Kidney capillary endothelial cell (primary cell): ENCODE results near the gene JAK3.
A peak's percentile ranks its signal among the peaks of the same experiment; 100 is the strongest.

Source experiments
- DNase-seq: peaks from one replicate; pipeline ENCODE4 v3.0.0-alpha.2; 2018; ENCODE audit warnings: low spot score

The JAK3 gene

DNA sequence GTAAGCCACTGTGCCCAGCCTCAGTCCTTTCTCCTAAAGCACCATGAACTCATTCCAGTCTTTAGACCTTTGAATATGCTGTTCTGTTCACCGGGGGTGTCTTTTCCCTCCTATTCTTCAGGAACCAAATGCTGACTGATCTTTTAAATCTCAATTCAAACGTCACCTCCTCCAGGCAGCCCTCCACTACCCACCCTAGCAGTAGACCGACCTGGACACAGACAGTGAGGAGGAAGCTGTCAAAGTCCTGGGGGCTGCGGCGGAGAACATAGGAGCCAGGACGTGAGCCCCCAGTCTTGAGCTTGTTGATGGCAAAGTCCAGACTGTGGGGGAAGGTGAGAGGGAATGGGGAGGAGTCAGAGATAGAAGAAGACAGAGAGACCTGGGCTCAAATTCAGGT is 7.8 kb downstream of the JAK3 start:
- no peak for DNase-seq

DNA sequence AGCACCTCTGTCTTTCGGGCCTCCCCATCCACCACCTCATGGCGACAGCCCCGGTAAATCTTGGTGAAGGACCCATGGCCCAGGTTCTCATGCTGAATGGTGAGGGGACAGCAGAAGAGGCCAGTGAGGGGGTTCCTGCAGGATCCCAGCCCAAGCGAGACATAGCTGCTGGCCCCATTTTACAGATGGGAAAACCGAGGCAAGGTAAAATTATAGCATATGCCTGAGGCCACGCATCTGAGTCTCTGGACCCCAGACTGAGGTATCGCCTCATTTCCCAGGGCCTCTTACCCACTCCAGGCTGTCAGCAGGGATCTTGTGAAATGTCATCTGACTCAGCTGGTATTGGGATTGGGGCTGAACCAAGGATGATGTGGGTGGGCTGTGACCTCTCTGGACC is 9.8 kb downstream of the JAK3 start:
- DNase-seq = no peak

- no peak for DNase-seq
These were observed 11.3 kb downstream of the JAK3 start for GRCh38 chr19:17836530-17836929.

DNA sequence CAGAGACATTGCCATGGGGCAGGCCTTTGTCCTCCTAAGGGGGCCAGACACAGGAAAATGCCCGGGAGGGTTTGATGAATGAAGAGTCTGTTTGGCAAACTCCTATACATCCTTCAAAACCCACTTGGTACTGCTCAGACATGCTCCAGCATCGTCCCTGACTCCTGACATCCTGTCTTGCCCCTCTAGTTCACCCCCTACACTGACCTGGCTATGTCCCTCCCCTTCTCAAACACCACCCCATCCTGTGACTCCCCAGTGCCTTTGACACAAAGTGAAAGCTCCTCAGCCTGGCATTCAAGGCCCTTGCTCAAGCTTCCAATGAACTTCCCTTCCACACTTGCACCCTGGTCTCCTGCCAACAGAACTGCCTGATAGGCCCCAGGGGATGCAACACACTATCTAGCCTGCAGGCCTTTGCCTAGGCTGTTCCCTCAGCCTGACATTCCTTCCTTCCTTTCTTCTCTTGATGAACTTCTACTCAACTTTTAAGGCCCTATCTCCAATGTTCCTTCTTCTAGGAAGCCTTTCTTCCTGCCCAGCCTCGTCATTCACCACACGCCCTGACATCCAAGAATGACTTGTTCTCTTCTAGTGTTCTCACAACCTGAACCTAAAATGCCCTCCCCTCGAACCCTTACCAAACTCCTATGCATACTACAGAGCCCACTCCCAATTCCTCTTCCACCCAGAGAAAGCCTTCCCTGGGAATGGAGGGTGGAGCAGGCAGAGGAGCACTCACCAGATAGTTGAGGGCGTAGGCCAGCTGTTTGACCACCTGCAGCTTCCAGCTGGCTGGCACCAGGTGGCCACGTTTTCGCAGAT is 12.4 kb downstream of the JAK3 start:
- DNase-seq = no peak

GRCh38 chr19:17834350-17835181 is 13.2 kb downstream of the JAK3 start:
- DNase-seq = no peak

DNA sequence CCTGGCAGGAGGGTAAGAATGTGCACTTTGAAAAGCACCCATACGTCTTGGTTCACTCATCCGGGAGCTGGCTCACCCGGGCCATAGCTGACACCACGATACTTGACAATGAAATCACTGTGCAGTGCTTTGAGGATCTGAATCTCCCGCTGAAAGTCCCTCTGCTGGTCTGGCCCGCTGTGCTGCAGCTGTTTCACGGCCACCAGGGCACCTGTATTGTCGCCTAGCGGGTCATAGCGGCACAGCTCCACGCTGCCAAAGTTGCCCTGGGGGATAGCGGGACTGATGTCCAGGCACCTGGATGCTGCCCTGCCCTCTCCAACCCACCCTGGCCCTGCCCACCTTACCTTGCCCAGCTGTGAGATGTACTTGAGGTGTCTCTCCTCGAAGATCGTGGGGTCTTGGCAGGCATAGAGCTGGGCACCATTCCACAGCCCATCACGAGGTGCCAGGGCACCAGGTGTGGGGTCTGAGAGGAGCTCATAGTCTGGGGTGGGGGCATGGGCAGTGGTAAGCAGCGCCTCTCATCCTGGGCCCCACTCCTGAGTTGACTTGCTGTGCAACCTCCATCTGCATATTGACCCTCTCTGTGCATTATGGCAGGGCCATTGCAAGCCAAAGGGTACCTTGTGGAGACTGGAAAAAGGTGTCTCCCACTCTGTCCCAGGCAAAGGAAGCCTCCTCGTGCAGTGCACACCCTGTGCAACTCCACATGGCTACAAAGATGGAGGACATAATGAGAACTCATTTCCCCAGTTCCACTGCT is 15.2 kb downstream of the JAK3 start:
- no peak for DNase-seq

GRCh38 chr19:17831419-17831888 is 16.3 kb downstream of the JAK3 start:
- DNase-seq = no peak

GRCh38 chr19:17830567-17831418 is 17.0 kb downstream of the JAK3 start:
- DNase-seq = peak; percentile 43

DNA sequence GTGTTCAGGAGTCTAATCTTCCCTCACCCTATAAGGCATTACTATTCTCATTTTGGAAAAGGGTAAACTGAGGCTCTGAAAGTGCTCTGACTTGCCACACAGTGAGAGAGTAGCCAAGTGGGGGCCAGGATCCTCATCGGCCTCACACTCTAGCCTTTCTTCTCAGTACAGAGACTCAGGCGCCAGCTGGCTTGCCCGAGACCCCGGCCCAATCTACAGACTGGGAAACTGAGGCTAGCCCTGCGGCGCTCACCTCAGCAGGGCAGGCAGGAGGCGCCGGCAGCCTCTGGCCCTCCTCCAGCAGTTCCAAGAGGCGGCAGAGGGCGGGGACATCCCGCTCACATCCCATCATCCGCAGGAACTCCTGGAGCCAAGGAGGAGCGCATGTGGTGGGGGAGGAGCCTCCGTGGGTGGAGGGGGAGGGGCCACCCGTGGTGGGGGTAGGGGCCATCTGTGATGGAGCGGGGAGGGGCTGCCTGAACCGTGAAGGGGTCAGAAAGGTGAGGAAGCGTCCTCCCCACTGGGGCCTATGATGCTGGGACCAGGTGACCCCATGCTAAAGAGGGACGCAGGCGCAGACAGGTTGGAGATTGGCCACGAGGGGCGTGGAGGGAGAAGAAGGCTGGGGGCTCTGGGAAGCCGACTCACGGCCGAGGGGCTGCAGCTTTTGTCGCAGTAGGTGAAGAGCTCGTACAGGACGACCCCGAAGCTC is 17.8 kb downstream of the JAK3 start:
- peak; percentile 13 for DNase-seq

GRCh38 chr19:17826508-17827056 is 21.2 kb downstream of the JAK3 start:
- no peak for DNase-seq

DNA sequence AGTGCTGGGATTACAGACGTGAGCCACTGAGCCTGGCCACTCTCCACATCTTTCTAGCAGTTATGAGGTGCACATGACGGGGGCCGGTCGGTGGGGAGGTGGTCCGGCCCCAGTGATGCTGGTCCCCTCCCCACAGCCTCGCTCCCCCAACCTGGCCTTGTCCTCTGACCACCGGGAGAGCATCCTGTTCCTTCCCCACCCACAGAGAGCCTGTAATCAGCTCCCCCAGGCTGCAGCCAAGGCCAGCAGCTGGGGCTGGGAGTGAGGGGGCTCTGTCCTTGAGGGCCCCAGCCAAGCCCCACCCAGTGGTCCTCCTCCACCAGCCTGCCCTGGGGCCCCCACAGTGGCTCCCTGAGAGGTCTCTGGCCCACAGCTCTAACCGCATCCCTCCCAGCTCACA is 23.4 kb downstream of the JAK3 start:
- no peak for DNase-seq

- DNase-seq = no peak
These were observed 26.6 kb downstream of the JAK3 start, which contains the start of gene INSL3 for GRCh38 chr19:17821190-17821589. Gene INSL3, minus strand, starts transcription at chr19:17821519. Its CDS starts 13 bp downstream, at chr19:17821506.

GRCh38 chr19:17817668-17818363 is 30.0 kb downstream of the JAK3 start:
- DNase-seq = no peak

GRCh38 chr19:17812099-17812498 is 35.7 kb downstream of the JAK3 start:
- DNase-seq = no peak

- DNase-seq = no peak
These were observed 36.1 kb downstream of the JAK3 start for GRCh38 chr19:17811681-17812080.

GRCh38 chr19:17811103-17811502 is 36.7 kb downstream of the JAK3 start:
- no peak for DNase-seq

GRCh38 chr19:17807731-17808316 is 40.0 kb downstream of the JAK3 start:
- no peak for DNase-seq

DNA sequence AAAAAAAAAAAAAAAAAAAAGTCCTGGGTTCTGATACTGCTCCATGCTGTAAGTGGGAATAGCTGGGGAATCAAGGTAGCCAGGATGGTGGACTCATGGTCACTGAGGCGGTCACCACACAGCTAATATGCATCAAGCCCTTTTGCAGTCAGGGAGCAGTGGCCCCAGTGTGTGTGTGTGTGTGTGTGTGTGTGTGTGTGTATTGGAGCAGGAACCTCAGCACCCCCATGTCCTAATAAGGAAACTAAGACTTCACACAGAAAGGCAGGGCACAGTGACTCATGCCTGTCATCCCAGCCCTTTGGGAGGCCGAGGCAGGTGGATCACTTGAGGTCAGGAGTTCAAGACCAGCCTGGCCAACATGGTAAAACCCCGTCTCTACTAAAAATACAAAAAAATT is 40.8 kb downstream of the JAK3 start:
- no peak for DNase-seq

DNA sequence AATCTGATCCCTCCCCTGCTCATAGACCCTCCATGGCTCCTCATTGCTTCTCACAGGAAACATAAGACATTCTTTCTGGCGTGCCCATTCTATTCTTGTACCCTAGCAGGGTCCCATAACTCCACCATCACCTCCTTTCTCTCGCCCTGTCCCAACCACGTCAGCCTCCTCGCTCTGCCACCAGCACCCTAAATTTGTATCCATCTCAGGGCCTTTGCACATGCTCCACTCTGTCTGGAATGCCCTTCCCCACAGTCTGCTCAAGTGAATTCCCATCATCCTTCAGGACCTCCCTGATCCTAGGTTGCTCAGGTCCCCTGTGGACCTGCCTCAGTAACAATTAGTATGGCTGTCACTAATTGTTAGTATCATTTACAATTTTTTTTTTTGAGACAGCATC is 42.4 kb downstream of the JAK3 start:
- no peak for DNase-seq
